Keratinocyte (primary cell): ENCODE results near the gene SPHK2.

ENCODE experiments used
- EZH2 ChIP-seq: IDR thresholded peaks from one replicate; pipeline ENCODE4 v1.6.1; 2012; ENCODE audit warnings: inconsistent platforms, mild to moderate bottlenecking, low read length, moderate library complexity
- TF ChIP-seq, protein P1 (sequence below), 3 experiments: IDR thresholded peaks in 1 of 3; conservative IDR thresholded peaks in 1 of 3; optimal IDR thresholded peaks in 1 of 3; 2 replicates in 2 of 3; 3 replicates in 1 of 3; pipeline versions ENCODE3 to v1.5.1; 2011; ENCODE audit warnings: low read length in 3 of 3, mild to moderate bottlenecking in 3 of 3, moderate library complexity in 2 of 3, control low read depth in 1 of 3, inconsistent platforms in 1 of 3; ENCODE audit not compliant: insufficient read depth in 2 of 3; ENCODE audit errors: extremely low read depth in 1 of 3

DNA sequence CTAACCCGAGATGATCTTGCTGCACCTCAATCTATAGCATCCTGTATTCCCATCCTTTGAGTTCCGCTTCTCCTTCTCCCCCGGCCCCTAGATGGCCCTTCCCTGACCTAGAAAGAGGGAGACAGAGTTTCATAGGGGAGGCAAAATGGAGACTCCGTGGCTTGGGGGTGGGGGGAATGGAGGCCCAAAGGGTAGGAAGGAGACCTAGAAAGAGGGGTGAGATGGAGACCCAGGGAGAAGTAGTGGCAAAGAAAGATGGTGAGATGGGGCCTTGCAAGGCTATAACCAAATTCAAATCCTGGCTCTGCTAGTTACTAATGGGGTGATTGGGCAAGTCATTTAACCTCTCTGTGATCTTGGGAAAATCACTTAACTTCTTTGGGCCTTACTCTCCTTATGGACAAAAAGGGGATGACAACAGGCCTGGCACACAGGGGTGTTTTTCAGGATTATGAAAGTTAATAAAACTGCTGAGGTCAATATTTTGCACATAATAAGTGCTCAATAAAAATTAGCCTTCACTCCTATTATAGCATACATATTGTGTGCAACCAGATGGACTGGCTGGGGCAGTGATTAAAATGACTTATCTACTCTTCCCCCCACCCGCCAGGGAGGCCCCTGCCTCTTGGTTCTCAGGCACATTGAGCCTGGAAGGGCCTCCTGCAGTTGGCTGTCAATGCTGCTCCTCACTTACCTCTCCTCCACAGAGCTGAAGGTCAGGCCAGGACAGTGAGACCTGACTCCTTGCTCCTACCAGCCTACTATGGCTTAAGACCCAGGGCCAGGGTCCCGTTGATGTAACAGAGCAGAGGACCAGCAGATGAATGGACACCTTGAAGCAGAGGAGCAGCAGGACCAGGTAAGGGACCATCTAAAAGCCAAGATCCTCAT, 633 bp downstream of the SPHK2 start:
- TF ChIP-seq, protein P1, sequence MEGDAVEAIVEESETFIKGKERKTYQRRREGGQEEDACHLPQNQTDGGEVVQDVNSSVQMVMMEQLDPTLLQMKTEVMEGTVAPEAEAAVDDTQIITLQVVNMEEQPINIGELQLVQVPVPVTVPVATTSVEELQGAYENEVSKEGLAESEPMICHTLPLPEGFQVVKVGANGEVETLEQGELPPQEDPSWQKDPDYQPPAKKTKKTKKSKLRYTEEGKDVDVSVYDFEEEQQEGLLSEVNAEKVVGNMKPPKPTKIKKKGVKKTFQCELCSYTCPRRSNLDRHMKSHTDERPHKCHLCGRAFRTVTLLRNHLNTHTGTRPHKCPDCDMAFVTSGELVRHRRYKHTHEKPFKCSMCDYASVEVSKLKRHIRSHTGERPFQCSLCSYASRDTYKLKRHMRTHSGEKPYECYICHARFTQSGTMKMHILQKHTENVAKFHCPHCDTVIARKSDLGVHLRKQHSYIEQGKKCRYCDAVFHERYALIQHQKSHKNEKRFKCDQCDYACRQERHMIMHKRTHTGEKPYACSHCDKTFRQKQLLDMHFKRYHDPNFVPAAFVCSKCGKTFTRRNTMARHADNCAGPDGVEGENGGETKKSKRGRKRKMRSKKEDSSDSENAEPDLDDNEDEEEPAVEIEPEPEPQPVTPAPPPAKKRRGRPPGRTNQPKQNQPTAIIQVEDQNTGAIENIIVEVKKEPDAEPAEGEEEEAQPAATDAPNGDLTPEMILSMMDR (optimal IDR thresholded peaks at IDR 0.05 in 1 of 3, IDR thresholded peaks at IDR 0.05 in 1 of 3, conservative IDR thresholded peaks at IDR 0.05 in 1 of 3; ENCODE audit: extremely low read depth in 1 of 3, insufficient read depth in 2 of 3, low read length in 3 of 3): peak in 1 of 3 experiments; percentile 3
- no peak for TF ChIP-seq EZH2
